PFSK-1 (cell line): ENCODE results near the gene SYTL3.

Experiments
- POLR2AphosphoS5 ChIP-seq: IDR thresholded peaks from 2 replicates; pipeline ENCODE4 v1.6.1; 2012; ENCODE audit warnings: low read depth, mild to moderate bottlenecking, control low read depth, low read length, moderate library complexity
- REST ChIP-seq, 2 experiments: IDR thresholded peaks; 2 replicates each; pipeline versions ENCODE4 v1.6.1 to v1.8.0; 2011 to 2012; ENCODE audit warnings: low read depth in 2 of 2, low read length in 2 of 2, control low read depth in 1 of 2, inconsistent platforms in 1 of 2, mild to moderate bottlenecking in 1 of 2, moderate library complexity in 1 of 2; ENCODE audit not compliant: insufficient read depth in 1 of 2
- SIN3A ChIP-seq: IDR thresholded peaks from 2 replicates; pipeline ENCODE4 v1.6.1; 2012; ENCODE audit warnings: mild to moderate bottlenecking, low read length, moderate library complexity, borderline replicate concordance; ENCODE audit not compliant: insufficient read depth
- TAF1 ChIP-seq: IDR thresholded peaks from 2 replicates; pipeline ENCODE4 v1.6.1; 2012; ENCODE audit warnings: low read length, control low read depth, borderline replicate concordance; ENCODE audit not compliant: insufficient read depth

- TF ChIP-seq TAF1 (no peak), POLR2AphosphoS5 (no peak), REST (IDR thresholded peaks at IDR 0.05; ENCODE audit: insufficient read depth in 1 of 2, low read depth in 2 of 2, low read length in 2 of 2) (no peak), SIN3A (no peak)
Observed at GRCh38 chr6:158771399-158772152, 121.7 kb downstream of the SYTL3 start.
